Measurements from ENCODE around the gene AGFG1. TPM values are rescaled to one million over a fixed set of nuclear protein-coding genes. Genes with fewer than 3 reads are reported as not detected.

AGFG1 gene
- total RNA-seq, 1 donor from 2014 or later: 239 TPM

Other genes with a start within 250 kb of the AGFG1 start
- gene MFF, start 146.9 kb upstream of the AGFG1 start, total RNA-seq: 69.9 and 74.9 TPM in 2 replicates
- gene TM4SF20, start 92.8 kb upstream of the AGFG1 start, total RNA-seq: not detected in 2 replicates
- gene SCYGR1, start 84.2 kb upstream of the AGFG1 start, total RNA-seq: not detected in 2 replicates
- not detected in 2 replicates for gene SCYGR2, start 126.7 kb downstream of the AGFG1 start, total RNA-seq
- gene SCYGR3, start 142.7 kb downstream of the AGFG1 start, total RNA-seq: not detected in 2 replicates
- gene SCYGR4, start 145.3 kb downstream of the AGFG1 start, total RNA-seq: not detected in 2 replicates
- gene SCYGR5, start 194.6 kb downstream of the AGFG1 start, total RNA-seq: not detected in 2 replicates
- not detected in 2 replicates for gene SLC19A3, start 245.9 kb downstream of the AGFG1 start, total RNA-seq